ENCODE measurements around the gene DSN1.

Gene DSN1

GRCh38 chr20:36754656-36755222, 18.8 kb downstream of the DSN1 start:
- peak; percentile 24 for DNase-seq (ENCODE audit: low read depth)

GRCh38 chr20:36752582-36752981, 21.0 kb downstream of the DSN1 start:
- no peak for DNase-seq (ENCODE audit: low read depth)

GRCh38 chr20:36745927-36746659, 27.5 kb downstream of the DSN1 start, which contains the start of gene NDRG3:
TSS of gene NDRG3 (minus strand) at chr20:36746090. CDS start at chr20:36721735, 24,355 bp downstream.
- peak; percentile 87 for DNase-seq (ENCODE audit: low read depth)

- no peak for DNase-seq (ENCODE audit: low read depth)
These were observed 28.2 kb downstream of the DSN1 start for GRCh38 chr20:36745234-36745926.

GRCh38 chr20:36744764-36745191, 28.8 kb downstream of the DSN1 start:
- DNase-seq (ENCODE audit: low read depth), result no peak

GRCh38 chr20:36744243-36744642, 29.3 kb downstream of the DSN1 start:
- DNase-seq (ENCODE audit: low read depth), result no peak

- no peak for DNase-seq (ENCODE audit: low read depth)
These were observed 31.0 kb downstream of the DSN1 start for GRCh38 chr20:36742558-36742957.

GRCh38 chr20:36741072-36741471, 32.5 kb downstream of the DSN1 start:
- DNase-seq (ENCODE audit: low read depth), result no peak

- no peak for DNase-seq (ENCODE audit: low read depth)
These were observed 36.4 kb downstream of the DSN1 start for GRCh38 chr20:36737183-36737499.

GRCh38 chr20:36736451-36737182, 36.9 kb downstream of the DSN1 start:
- DNase-seq (ENCODE audit: low read depth), result no peak

- DNase-seq (ENCODE audit: low read depth), result no peak
These were observed 41.1 kb downstream of the DSN1 start for GRCh38 chr20:36732456-36732855.

GRCh38 chr20:36728986-36729385, 44.6 kb downstream of the DSN1 start:
- DNase-seq (ENCODE audit: low read depth), result no peak

GRCh38 chr20:36726168-36726567, 47.4 kb downstream of the DSN1 start:
- no peak for DNase-seq (ENCODE audit: low read depth)

GRCh38 chr20:36720510-36720909, 53.1 kb downstream of the DSN1 start:
- DNase-seq (ENCODE audit: low read depth), result no peak

- DNase-seq (ENCODE audit: low read depth), result no peak
These were observed 55.9 kb downstream of the DSN1 start for GRCh38 chr20:36717657-36718056.

- no peak for DNase-seq (ENCODE audit: low read depth)
These were observed 56.5 kb downstream of the DSN1 start for GRCh38 chr20:36717021-36717420.

GRCh38 chr20:36712775-36713174, 60.8 kb downstream of the DSN1 start:
- no peak for DNase-seq (ENCODE audit: low read depth)

- no peak for DNase-seq (ENCODE audit: low read depth)
These were observed 64.4 kb downstream of the DSN1 start for GRCh38 chr20:36709126-36709525.

- DNase-seq (ENCODE audit: low read depth), result no peak
These were observed 70.0 kb downstream of the DSN1 start for GRCh38 chr20:36703530-36703929.
